ENCODE data around the gene ABLIM2.

DNA sequence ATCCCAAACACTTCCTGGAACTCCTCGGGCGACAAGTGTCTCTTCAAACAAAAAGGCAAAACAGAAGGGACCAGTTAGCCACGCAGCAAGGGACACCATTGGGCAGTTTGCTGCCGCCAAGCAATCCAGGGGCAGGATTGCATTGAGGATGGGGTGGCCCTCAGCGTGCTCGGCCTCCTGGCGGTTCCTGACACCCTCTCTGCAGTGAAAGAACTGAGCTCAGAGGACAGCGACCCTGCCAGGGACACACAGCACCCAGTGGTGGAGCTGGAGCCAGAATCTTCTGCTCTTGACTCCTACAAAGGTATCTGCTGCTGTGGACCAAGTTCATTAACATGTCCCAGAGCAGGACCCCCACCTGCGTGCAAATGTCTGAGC lies 191.6 kb downstream of the ABLIM2 start:
- TF ChIP-seq EZH2 (IDR thresholded peaks at IDR 0.05; ENCODE audit: borderline replicate concordance, insufficient read depth, low read depth, low read length, poor library complexity, severe bottlenecking): no peak
- TF ChIP-seq, protein P1, sequence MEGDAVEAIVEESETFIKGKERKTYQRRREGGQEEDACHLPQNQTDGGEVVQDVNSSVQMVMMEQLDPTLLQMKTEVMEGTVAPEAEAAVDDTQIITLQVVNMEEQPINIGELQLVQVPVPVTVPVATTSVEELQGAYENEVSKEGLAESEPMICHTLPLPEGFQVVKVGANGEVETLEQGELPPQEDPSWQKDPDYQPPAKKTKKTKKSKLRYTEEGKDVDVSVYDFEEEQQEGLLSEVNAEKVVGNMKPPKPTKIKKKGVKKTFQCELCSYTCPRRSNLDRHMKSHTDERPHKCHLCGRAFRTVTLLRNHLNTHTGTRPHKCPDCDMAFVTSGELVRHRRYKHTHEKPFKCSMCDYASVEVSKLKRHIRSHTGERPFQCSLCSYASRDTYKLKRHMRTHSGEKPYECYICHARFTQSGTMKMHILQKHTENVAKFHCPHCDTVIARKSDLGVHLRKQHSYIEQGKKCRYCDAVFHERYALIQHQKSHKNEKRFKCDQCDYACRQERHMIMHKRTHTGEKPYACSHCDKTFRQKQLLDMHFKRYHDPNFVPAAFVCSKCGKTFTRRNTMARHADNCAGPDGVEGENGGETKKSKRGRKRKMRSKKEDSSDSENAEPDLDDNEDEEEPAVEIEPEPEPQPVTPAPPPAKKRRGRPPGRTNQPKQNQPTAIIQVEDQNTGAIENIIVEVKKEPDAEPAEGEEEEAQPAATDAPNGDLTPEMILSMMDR (IDR thresholded peaks at IDR 0.05): no peak
